PC-3 (cell line): ENCODE data around the gene C5AR2.

Experiments used
- CTCF ChIP-seq: fragments of 300-600 bp; sonication (generic); conservative IDR thresholded peaks from 2 replicates; pipeline ENCODE4 v1.5.1; 2017; ENCODE audit warnings: antibody characterized with exemption, low read depth, mild to moderate bottlenecking, low read length
- EZH2 ChIP-seq: fragments of 300-600 bp; sonication (generic); IDR thresholded peaks from one replicate; pipeline ENCODE4 v1.6.1; 2017; ENCODE audit warnings: antibody characterized with exemption, mild to moderate bottlenecking, low read length; ENCODE audit not compliant: unreplicated experiment
- EZH2phosphoT487 ChIP-seq: fragments of 300-600 bp; sonication (generic); IDR thresholded peaks from 2 replicates; pipeline ENCODE4 v1.6.1; 2018; ENCODE audit warnings: mild to moderate bottlenecking, antibody characterized with exemption, low read length, borderline replicate concordance

GRCh38 chr19:47391510-47392223, 59.7 kb downstream of the C5AR2 start:
- TF ChIP-seq CTCF (peak; percentile 80), EZH2 (no peak), EZH2phosphoT487 (no peak)
